IMR-90 (cell line): ENCODE measurements around the gene TBC1D4. TPM values are rescaled to one million over a fixed set of nuclear protein-coding genes. Genes with fewer than 3 reads are reported as not detected.
"Not testable (repeated sequence)": the region's sequence is repeated elsewhere in the genome, so short reads cannot be mapped to it uniquely, and the experiment has no call there.

Source experiments
- ATAC-seq: fragments of 200-7000 bp; cut with Tn5 transposase; 2 replicates; pipeline ENCODE4 v1.9.1; 2020; ENCODE audit warnings: low read depth, mild to moderate bottlenecking, moderate library complexity
- BruUV-seq: library from RNA; stranded (reverse); fragments of 400-500 nt; replicated peaks from 2 replicates; lab custom pipeline; 2021; lab: Mats Ljungman, UMichigan
- CTCF ChIA-PET: fragments of 300-600 bp; formaldehyde crosslinking; extraction: SDS; loops from one replicate; lab custom pipeline; 2021; ENCODE audit warnings: antibody characterized with exemption; lab: Yijun Ruan, JAX
- POLR2A ChIA-PET: fragments of 300-600 bp; sonication (Branson Sonifier 250); formaldehyde crosslinking; loops from one replicate; lab custom pipeline; 2022; ENCODE audit warnings: antibody characterized with exemption; ENCODE audit not compliant: unreplicated experiment; lab: Charles Lee
- DNase-seq: peaks from one replicate; pipeline ENCODE4 v3.0.0; 2013
- H2AFZ ChIP-seq: replicated peaks from 2 replicates; pipeline ENCODE3; 2013; ENCODE audit warnings: low read length, mild to moderate bottlenecking; ENCODE audit not compliant: poor library complexity
- H2AK5ac ChIP-seq: 2 replicates; pipeline ENCODE4 v1.6.1; 2013; ENCODE audit warnings: low read depth, low read length, inconsistent platforms
- H2AK9ac ChIP-seq: replicated peaks from 2 replicates; pipeline ENCODE3; 2013; ENCODE audit warnings: mild to moderate bottlenecking, low read depth, low read length, moderate library complexity; ENCODE audit not compliant: poor library complexity
- H2BK120ac ChIP-seq: 2 replicates; pipeline ENCODE4 v1.6.1; 2013; ENCODE audit warnings: low read depth, low read length, inconsistent platforms
- H2BK15ac ChIP-seq: 3 replicates; pipeline ENCODE4 v1.6.1; 2013; ENCODE audit warnings: low read depth, low read length, inconsistent platforms
- H2BK20ac ChIP-seq: 2 replicates; pipeline ENCODE4 v1.6.1; 2013; ENCODE audit warnings: low read depth, mild to moderate bottlenecking, inconsistent platforms, low read length, moderate library complexity
- H2BK5ac ChIP-seq: 2 replicates; pipeline ENCODE4 v1.6.1; 2013; ENCODE audit warnings: mild to moderate bottlenecking, low read depth, low read length, inconsistent platforms; ENCODE audit not compliant: poor library complexity, severe bottlenecking
- H3K14ac ChIP-seq: replicated peaks from 2 replicates; pipeline ENCODE4 v1.6.1; 2013; ENCODE audit warnings: low read depth, low read length, inconsistent platforms
- H3K18ac ChIP-seq: 2 replicates; pipeline ENCODE4 v1.6.1; 2013; ENCODE audit warnings: low read depth, low read length, control low read depth
- H3K23ac ChIP-seq: 2 replicates; pipeline ENCODE4 v1.6.1; 2013; ENCODE audit warnings: low read depth, low read length, inconsistent platforms
- H3K27ac ChIP-seq: 2 replicates; pipeline ENCODE4 v1.5.1; 2013; ENCODE audit warnings: mild to moderate bottlenecking, control low read depth, low read length; ENCODE audit not compliant: insufficient read depth
- H3K27me3 ChIP-seq: 2 replicates; pipeline ENCODE4 v1.6.1; 2013; ENCODE audit warnings: low read length; ENCODE audit not compliant: control insufficient read depth, insufficient read depth
- H3K36me3 ChIP-seq: 2 replicates; pipeline ENCODE4 v1.6.1; 2013; ENCODE audit warnings: low read length, mixed read lengths; ENCODE audit not compliant: control insufficient read depth, insufficient read depth
- H3K4ac ChIP-seq: 2 replicates; pipeline ENCODE4 v1.6.1; 2013; ENCODE audit warnings: low read depth, low read length, inconsistent platforms
- H3K4me1 ChIP-seq: 2 replicates; pipeline ENCODE4 v1.6.1; 2013; ENCODE audit warnings: low read length, mixed read lengths; ENCODE audit not compliant: control insufficient read depth, insufficient read depth
- H3K4me2 ChIP-seq: 2 replicates; pipeline ENCODE4 v1.6.1; 2013; ENCODE audit warnings: low read depth, mild to moderate bottlenecking, control low read depth, low read length, moderate library complexity
- H3K4me3 ChIP-seq: 2 replicates; pipeline ENCODE4 v1.5.1; 2013; ENCODE audit warnings: low read depth, mild to moderate bottlenecking, control low read depth, low read length, moderate library complexity; ENCODE audit not compliant: insufficient read depth
- H3K56ac ChIP-seq: 2 replicates; pipeline ENCODE4 v1.6.1; 2013; ENCODE audit warnings: low read length, inconsistent platforms; ENCODE audit not compliant: insufficient read depth; ENCODE audit errors: extremely low read depth
- H3K79me1 ChIP-seq, 2 experiments: 2 replicates each; pipeline ENCODE4 v1.6.1; 2013; ENCODE audit warnings: low read length in 2 of 2, inconsistent platforms in 1 of 2, low read depth in 1 of 2
- H3K9ac ChIP-seq: 2 replicates; pipeline ENCODE4 v1.6.1; 2013; ENCODE audit warnings: low read depth, low read length, control low read depth
- H3K9me1 ChIP-seq: 2 replicates; pipeline ENCODE4 v1.6.1; 2013; ENCODE audit warnings: low read length, inconsistent platforms; ENCODE audit not compliant: insufficient read depth
- H3K9me3 ChIP-seq: 2 replicates; pipeline ENCODE4 v1.6.1; 2013; ENCODE audit warnings: low read length; ENCODE audit not compliant: control insufficient read depth, insufficient read depth
- H4K20me1 ChIP-seq: 2 replicates; pipeline ENCODE4 v1.6.1; 2013; ENCODE audit warnings: low read length, inconsistent platforms; ENCODE audit not compliant: insufficient read depth
- H4K5ac ChIP-seq: 2 replicates; pipeline ENCODE4 v1.6.1; 2013; ENCODE audit warnings: mild to moderate bottlenecking, low read depth, low read length, control low read depth
- H4K8ac ChIP-seq, 2 experiments: 2 replicates each; pipeline ENCODE4 v1.6.1; 2013; ENCODE audit warnings: low read depth in 2 of 2, low read length in 2 of 2, control low read depth in 1 of 2, inconsistent platforms in 1 of 2
- H4K91ac ChIP-seq: 2 replicates; pipeline ENCODE4 v1.6.1; 2013; ENCODE audit warnings: low read depth, low read length, inconsistent platforms; ENCODE audit not compliant: insufficient read depth
- WGBS, 2 experiments: methylation state at CpG; one replicate each; pipeline versions ENCODE4 v1.1.5 to v1.1.7; 2013; ENCODE audit warnings: missing lambda C conversion rate in 2 of 2; ENCODE audit not compliant: insufficient read length in 1 of 2; ENCODE audit errors: extremely low coverage in 2 of 2; 5-methylcytosine and 5-hydroxymethylcytosine counted together
- dilution Hi-C: fragments of 300-500 bp; cut with HindIII; formaldehyde crosslinking; loops from one replicate; pipeline ENCODE4 v1.14.3; 2018; ENCODE audit warnings: low sequenced_read_pairs; ENCODE audit not compliant: unreplicated experiment
- in situ Hi-C: fragments of 300-500 bp; cut with MboI; formaldehyde crosslinking; loops from 3 replicates; pipeline ENCODE4 v1.14.3; 2019; ENCODE audit warnings: low sequenced_read_pairs, inconsistent platforms, mixed read lengths
- intact Hi-C: fragments of 100-400 bp; cut with micrococcal nuclease; formaldehyde crosslinking; loops from 2 replicates; pipeline ENCODE4 v1.10.0; 2022
- polyA plus RNA-seq, 3 experiments: library from polyadenylated mRNA; depleted of rRNA; stranded (reverse); fragments of >200 nt; gene quantifications; 2 replicates each; pipeline ENCODE4 v1.2.3, GENCODE V29; 2012; ENCODE audit warnings: low replicate concordance in 1 of 3
- total RNA-seq: library from RNA; depleted of rRNA; stranded (reverse); fragments of >200 nt; gene quantifications from 2 replicates; pipeline ENCODE4 v1.2.3, GENCODE V29; 2012

TBC1D4 gene
- total and polyA plus RNA-seq, 2 of the 4 experiments (the other 2 are of a cell fraction), result 7.5 to 22.8 TPM

DNA sequence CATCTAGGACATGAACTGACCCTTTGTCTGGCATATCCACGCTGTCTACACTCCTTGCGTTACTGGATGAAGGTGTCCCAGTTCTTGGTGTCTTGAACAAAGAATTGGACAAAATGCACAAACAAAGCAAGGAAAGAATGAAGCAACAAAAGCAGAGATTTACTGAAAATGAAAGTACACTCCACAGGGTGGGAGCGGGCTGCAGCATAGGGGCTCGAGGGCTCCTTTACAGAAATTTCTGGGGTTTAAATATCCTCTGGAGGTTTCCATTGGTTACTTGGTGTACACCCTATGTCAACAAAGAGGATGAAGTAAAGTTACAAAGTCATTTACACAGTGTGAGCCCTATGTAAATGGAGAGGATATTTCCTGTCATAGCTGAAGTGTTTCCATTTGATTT, 208.3 kb downstream of the TBC1D4 start:
- H2BK120ac ChIP-seq, H3K9me3 ChIP-seq, H3K14ac ChIP-seq, H3K18ac ChIP-seq, H3K4me2 ChIP-seq, H3K4me1 ChIP-seq, H3K36me3 ChIP-seq, H4K5ac ChIP-seq, H2BK20ac ChIP-seq, H3K27ac ChIP-seq, H3K4me3 ChIP-seq, H4K91ac ChIP-seq, H3K23ac ChIP-seq, ATAC-seq, H2AK9ac ChIP-seq, H3K79me1 ChIP-seq, H4K20me1 ChIP-seq, H2BK5ac ChIP-seq, CTCF ChIA-PET, H2AFZ ChIP-seq, H2AK5ac ChIP-seq, H2BK15ac ChIP-seq, H3K9ac ChIP-seq, H3K27me3 ChIP-seq, in situ Hi-C loops, POLR2A ChIA-PET, DNase-seq, H3K4ac ChIP-seq, dilution Hi-C loops, H4K8ac ChIP-seq, BruUV-seq, H3K9me1 ChIP-seq, intact Hi-C loops, H3K56ac ChIP-seq: not testable (repeated sequence)
- WGBS, 2 experiments, result no CpG with 5 or more reads among the region's 4 CpGs
